HG02981 (cell line): Measurements from ENCODE around the gene KRT23.
"Not testable (repeated sequence)": the region's sequence is repeated elsewhere in the genome, so short reads cannot be mapped to it uniquely, and the experiment has no call there.

Source experiments
- ATAC-seq: cut with Tn5 transposase; IDR thresholded peaks from one replicate; pipeline ENCODE4 v1.9.1; 2021; ENCODE audit warnings: mild to moderate bottlenecking, moderate library complexity; ENCODE audit not compliant: unreplicated experiment

KRT23 gene

DNA sequence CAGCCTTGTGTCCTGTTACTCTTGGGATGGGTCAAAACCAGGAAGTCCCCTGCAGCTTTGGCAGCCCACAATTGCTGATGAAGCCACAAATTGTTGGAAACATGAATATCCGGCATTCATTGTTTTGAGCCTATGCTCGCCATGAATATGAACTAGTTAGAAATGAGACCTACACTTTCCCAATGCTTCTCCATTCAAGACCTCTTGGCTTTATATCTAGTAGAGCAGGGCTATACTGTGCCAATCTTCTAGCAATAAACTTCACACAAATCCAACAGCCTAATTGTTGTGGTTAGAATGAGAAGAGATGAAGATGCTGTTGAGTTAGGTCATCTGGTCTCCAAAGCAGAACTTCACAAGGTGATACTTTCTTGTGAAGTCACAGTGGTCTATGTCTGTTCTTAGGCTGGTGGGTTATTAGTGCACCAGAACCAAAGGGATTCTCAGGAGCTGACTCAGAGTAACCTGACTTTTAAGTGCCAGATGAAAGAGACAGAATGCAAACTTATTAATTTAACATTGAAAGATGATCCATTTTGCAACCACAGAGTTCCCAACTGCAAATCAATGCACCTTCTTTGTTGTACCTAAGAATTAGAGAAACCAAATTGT lies 13.7 kb upstream of the KRT23 start:
- ATAC-seq: no peak

DNA sequence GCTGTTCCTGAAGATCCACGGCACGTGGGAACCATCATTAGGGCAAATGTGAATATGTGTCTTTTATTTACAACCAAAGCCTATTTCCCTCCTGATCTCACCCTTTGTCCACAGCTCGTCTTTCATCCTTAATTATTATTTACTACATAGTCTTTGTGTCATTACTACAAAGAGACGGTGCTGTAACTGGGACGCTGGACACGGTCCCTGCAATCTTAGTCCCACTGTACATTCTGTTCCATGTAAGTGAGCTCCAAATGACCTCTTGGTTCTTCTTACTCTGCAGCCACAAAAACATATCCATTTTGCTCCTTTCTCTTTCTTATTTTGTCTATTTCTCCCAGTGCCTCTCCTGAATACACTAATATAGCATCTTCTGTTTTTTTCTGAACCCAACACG lies 12.7 kb upstream of the KRT23 start:
- ATAC-seq: no peak

DNA sequence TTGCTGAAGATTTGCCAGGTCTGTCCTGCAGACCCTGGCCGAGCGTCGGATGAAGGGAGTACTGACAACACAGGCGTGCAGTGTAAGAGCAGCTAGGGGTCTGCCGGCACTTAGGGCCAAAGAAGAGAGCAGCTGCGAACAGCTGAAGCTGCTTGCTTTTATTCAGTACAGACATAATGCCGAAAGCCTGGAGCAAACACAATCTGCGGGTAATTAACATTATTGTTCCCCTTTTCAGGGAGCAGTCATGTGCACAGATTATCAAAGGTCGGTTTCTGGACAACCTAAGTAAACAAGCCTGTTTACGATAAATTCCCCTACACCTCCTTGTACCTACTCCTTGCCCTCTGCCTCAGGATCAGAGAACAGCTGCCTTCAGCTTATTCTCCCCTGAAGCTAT lies 12.0 kb upstream of the KRT23 start:
- no peak for ATAC-seq

GRCh38 chr17:40947929-40948328 lies 10.5 kb upstream of the KRT23 start:
- no peak for ATAC-seq

DNA sequence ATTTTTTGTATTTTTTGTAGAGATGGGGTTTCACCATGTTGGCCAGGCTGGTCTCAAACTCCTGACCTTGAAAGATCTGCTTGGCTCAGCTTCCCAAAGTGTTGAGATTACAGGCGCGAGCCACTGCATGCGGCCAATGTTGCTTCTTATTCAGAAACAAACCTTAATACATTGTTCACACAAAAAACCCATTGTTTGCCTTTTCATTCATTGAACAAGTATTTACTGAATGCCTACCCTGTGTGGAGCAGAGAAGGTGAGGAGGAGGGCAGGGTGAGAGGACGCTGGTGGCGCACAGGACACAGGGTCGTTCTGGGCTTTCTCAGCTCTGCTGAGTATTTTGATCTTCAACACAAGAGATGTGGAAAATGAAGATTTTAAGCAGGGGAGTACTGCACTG lies 8.0 kb upstream of the KRT23 start:
- ATAC-seq: no peak

DNA sequence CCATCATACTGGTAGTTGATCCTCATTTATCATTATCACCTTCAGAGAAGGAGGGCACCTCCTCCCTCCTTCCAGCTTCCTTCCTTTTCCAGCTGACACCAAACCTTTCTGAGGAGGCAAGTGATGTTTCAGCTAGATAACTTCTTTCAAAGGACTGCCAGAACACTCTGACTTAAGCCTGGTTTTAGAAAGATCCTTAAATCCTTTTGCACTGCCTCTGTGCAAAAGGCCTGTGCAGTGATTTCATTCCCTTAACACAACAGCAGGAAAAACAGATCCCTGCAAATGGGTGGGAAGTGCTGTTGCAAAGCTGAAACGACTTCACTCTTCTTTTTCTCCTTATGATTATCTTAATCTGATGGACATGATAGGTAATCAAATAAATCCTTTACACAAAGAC lies 7.1 kb upstream of the KRT23 start:
- ATAC-seq: no peak

DNA sequence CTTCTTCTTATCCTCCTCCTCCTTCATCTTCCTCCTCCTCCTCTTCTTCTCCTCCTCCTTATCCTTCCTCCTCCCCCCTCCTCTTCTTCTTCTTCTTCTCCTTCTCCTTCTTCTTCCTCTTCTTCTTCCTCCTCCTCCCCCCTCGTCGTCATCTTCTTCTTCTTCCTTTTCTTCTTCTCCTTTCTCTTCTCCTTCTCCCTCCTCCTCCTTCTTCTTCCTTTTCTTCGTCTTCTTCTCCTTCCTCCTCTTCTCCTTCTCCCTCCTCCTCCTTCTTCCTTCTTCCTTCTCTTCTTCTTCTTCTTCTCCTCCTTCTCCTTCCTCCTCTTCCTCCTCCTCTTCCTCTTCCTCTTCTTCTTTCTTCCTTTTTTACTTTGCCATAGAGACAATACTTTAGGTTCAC lies 5.1 kb upstream of the KRT23 start:
- no peak for ATAC-seq

- ATAC-seq: no peak
These were observed 2.8 kb upstream of the KRT23 start for GRCh38 chr17:40940266-40940665.

GRCh38 chr17:40938981-40939380 lies 1.5 kb upstream of the KRT23 start:
- no peak for ATAC-seq

- ATAC-seq: no peak
These were observed 470 bp downstream of the KRT23 start for GRCh38 chr17:40936976-40937375.

- ATAC-seq: no peak
These were observed 942 bp downstream of the KRT23 start for GRCh38 chr17:40936437-40936971.

DNA sequence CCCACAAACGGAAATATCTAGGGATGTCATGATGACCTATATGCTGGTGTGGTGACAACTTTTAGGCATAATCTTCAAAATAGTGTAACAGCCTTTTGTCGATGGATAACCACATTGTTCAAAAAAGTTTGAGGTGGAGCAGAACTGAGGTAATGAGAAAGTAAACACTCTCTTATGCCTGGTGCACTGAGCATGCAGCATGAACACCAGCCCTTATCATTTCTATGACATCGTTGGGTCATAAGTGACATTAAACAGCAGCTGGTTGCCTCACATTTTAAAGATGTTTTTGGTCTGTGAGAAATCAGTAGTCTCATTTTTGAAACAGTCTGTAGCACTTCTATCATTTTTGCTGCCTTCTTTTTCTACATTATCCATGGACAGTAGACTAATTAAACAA lies 1.8 kb downstream of the KRT23 start:
- no peak for ATAC-seq

- no peak for ATAC-seq
These were observed 4.8 kb downstream of the KRT23 start for GRCh38 chr17:40932608-40933007.

- ATAC-seq: no peak
These were observed 6.1 kb downstream of the KRT23 start for GRCh38 chr17:40931311-40931710.

- ATAC-seq: no peak
These were observed 11.1 kb downstream of the KRT23 start for GRCh38 chr17:40926341-40926740.

GRCh38 chr17:40922239-40922638 lies 15.2 kb downstream of the KRT23 start:
- no peak for ATAC-seq

DNA sequence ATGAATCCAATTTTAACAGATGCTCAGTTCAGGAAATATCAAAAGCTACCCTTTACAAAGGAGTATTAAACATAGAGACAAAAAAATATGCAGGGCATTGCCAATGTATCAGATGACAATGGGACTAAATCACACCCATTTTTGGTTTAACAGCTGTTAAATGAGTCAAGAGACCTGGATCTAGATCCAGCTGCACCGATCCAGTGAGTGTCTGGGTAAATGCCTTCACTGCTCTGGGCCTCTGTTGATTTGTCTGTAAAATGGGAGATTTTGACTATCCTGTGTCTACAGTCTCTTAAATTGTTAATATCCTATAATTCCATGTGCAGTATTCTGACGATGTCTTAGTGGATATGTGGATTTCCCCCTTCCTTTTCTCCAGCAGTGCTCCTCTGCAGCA lies 16.4 kb downstream of the KRT23 start:
- ATAC-seq: no peak

GRCh38 chr17:40917116-40917515 lies 20.3 kb downstream of the KRT23 start:
- ATAC-seq: not testable (repeated sequence)

DNA sequence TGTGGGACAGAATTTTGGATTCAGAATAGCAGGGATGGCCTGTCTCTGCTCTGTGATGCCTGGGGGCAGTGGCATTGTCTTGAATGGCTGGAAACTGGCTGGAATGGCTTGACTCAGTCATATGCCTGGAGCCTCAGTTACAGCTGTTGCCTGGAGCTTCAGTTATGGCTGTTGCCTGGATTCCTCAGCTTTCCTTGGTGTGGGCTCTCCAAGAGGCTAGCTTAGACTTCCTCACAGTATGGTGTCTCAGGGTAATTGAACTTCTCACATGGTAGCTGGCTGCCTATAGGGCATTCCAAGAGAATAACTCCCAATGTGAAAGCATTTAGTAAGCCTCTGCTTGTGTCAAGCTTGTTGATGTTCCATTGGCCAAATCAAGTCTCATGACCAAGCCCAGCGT lies 21.1 kb downstream of the KRT23 start:
- ATAC-seq: no peak

- no peak for ATAC-seq
These were observed 21.7 kb downstream of the KRT23 start for GRCh38 chr17:40915721-40916256.

DNA sequence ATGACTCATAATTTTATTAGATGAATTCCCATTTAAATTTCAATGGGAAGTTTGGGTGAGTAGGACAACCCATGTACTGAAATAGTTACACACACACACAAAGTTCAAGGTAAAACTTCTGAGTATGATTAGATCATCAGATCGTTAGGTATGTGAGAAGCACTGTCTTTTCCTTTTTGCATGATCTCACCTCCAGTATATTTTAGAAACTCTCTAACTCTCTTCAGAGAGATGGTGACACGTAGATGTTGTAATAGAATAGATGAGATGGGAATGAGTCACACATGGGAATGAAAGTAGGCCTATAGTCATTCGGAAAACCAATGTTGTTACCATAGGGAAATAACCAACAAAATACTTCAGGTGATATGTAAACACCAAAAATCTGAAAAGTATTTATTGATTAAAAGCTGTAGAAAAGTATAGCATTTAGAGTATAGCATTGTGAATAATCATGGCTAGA lies 22.2 kb downstream of the KRT23 start:
- ATAC-seq: no peak

GRCh38 chr17:40914075-40914855 lies 23.2 kb downstream of the KRT23 start:
- no peak for ATAC-seq
